HepG2 (cell line): ENCODE results near the gene PERCC1. TPM values are rescaled to one million over a fixed set of nuclear protein-coding genes. Genes with fewer than 3 reads are reported as not detected.
"Not testable (repeated sequence)": the region's sequence is repeated elsewhere in the genome, so short reads cannot be mapped to it uniquely, and the experiment has no call there.

Experiments used
- ATAC-seq: fragments of 200-7000 bp; cut with Tn5 transposase; 3 replicates; pipeline ENCODE4 v1.9.1; 2020; ENCODE audit warnings: mild to moderate bottlenecking, moderate library complexity
- BruUV-seq: library from RNA; stranded (reverse); fragments of 400-500 nt; replicated peaks from 2 replicates; lab custom pipeline; 2021; lab: Mats Ljungman, UMichigan
- CTCF ChIA-PET: fragments of 300-600 bp; formaldehyde crosslinking; extraction: SDS; loops from one replicate; lab custom pipeline; 2021; ENCODE audit warnings: low total read pairs, inconsistent platforms, low intra/inter-chr PET ratio; lab: Yijun Ruan, JAX
- POLR2A ChIA-PET: fragments of 350-600 bp; sonication (Branson Sonifier 250); formaldehyde crosslinking; loops from one replicate; lab custom pipeline; 2020; ENCODE audit warnings: antibody characterized with exemption, inconsistent platforms; lab: Yijun Ruan, JAX
- DNase-seq: peaks from one replicate; pipeline ENCODE4 v3.0.0-alpha.2; 2015; ENCODE audit warnings: low spot score
- FAIRE-seq: peaks from 3 replicates; lab custom pipeline; 2011; peaks lifted over from hg19 to GRCh38; lab: Jason Lieb, UNC
- H2AFZ ChIP-seq: one replicate; pipeline ENCODE4 v1.6.1; 2011; ENCODE audit warnings: low read length, inconsistent platforms
- H3K27ac ChIP-seq: fragments of 300-600 bp; 3 replicates; pipeline ENCODE4 v1.8.0; 2011; ENCODE audit warnings: mixed run types, mild to moderate bottlenecking, mixed read lengths, low read length, inconsistent platforms; ENCODE audit not compliant: insufficient read depth; ENCODE audit errors: extremely low read length
- H3K27me3 ChIP-seq, 2 experiments: fragments of 200-600 bp in 1 of 2; 2 replicates in 1 of 2; 3 replicates in 1 of 2; pipeline versions ENCODE4 v1.6.0 to v1.8.0; 2011; ENCODE audit warnings: low read length in 2 of 2, mild to moderate bottlenecking in 2 of 2, moderate library complexity in 2 of 2, inconsistent platforms in 1 of 2; ENCODE audit not compliant: insufficient read depth in 2 of 2, control insufficient read depth in 1 of 2
- H3K36me3 ChIP-seq, 2 experiments: fragments of 200-600 bp in 1 of 2; replicated peaks in 1 of 2; 2 replicates in 1 of 2; 3 replicates in 1 of 2; pipeline versions ENCODE4 v1.5.1 to v1.8.0; 2011; ENCODE audit warnings: low read length in 2 of 2, inconsistent platforms in 1 of 2; ENCODE audit not compliant: insufficient read depth in 2 of 2, control insufficient read depth in 1 of 2
- H3K4me1 ChIP-seq: 2 replicates; pipeline ENCODE4 v1.5.1; 2012; ENCODE audit warnings: low read length, inconsistent platforms; ENCODE audit not compliant: insufficient read depth
- H3K4me2 ChIP-seq: 2 replicates; pipeline ENCODE4 v1.6.0; 2011; ENCODE audit warnings: low read depth, low read length, inconsistent platforms
- H3K4me3 ChIP-seq, 3 experiments: fragments of 200-600 bp in 1 of 3; sonication (generic), shearing (Covaris generic) in 1 of 3; replicated peaks in 1 of 3; 2 replicates each; pipeline ENCODE4 v1.5.1; 2011 to 2016; ENCODE audit warnings: low read length in 3 of 3, inconsistent platforms in 2 of 3, low read depth in 2 of 3, mild to moderate bottlenecking in 2 of 3, control low read depth in 1 of 3, mixed read lengths in 1 of 3; ENCODE audit not compliant: insufficient read depth in 1 of 3
- H3K79me2 ChIP-seq: one replicate; pipeline ENCODE4 v1.6.1; 2011; ENCODE audit warnings: low read length, inconsistent platforms; ENCODE audit not compliant: insufficient read depth
- H3K9ac ChIP-seq: 2 replicates; pipeline ENCODE4 v1.6.0; 2011; ENCODE audit warnings: mild to moderate bottlenecking, low read depth, low read length, inconsistent platforms; ENCODE audit not compliant: insufficient read depth
- H3K9me3 ChIP-seq: 2 replicates; pipeline ENCODE4 v1.5.1; 2012; ENCODE audit warnings: mild to moderate bottlenecking, low read length
- H4K20me1 ChIP-seq: 2 replicates; pipeline ENCODE4 v1.6.0; 2011; ENCODE audit warnings: inconsistent platforms, mild to moderate bottlenecking, low read length, moderate library complexity; ENCODE audit not compliant: insufficient read depth
- FOSL1 ChIP-seq: sonication (generic); formaldehyde crosslinking; IDR thresholded peaks from 2 replicates; pipeline ENCODE4 v1.9.0; 2021; ENCODE audit warnings: missing genetic modification reagents, borderline replicate concordance
- FOSL2 ChIP-seq: sonication (generic); formaldehyde crosslinking; IDR thresholded peaks from 2 replicates; pipeline ENCODE4 v1.4.0; 2020; ENCODE audit warnings: missing genetic modification reagents
- GATAD1 ChIP-seq: IDR thresholded peaks from 2 replicates; pipeline ENCODE4 v1.6.1; 2016; ENCODE audit warnings: missing genetic modification reagents, missing compliant biosample characterization
- WGBS: methylation state at CpG from one replicate; pipeline ENCODE4 v1.1.6; 2017; ENCODE audit warnings: low lambda C conversion rate; 5-methylcytosine and 5-hydroxymethylcytosine counted together
- in situ Hi-C: cut with HindIII; loops from 2 replicates; pipeline ENCODE4 v1.10.0; 2017; ENCODE audit warnings: low pct_unique_long_range_greater_than_20kb; ENCODE audit not compliant: extremely low pct_ligation_motif_present
- intact Hi-C: fragments of 100-400 bp; cut with micrococcal nuclease; formaldehyde crosslinking; loops from one replicate; pipeline ENCODE4 v1.10.0; 2022; ENCODE audit not compliant: unreplicated experiment
- polyA plus RNA-seq, 8 experiments: library from polyadenylated mRNA; depleted of rRNA in 3 of 8; stranded (reverse) in 7 of 8; unstranded in 1 of 8; fragments of >200 nt; fragmentation: Illumina TruSeq in 4 of 8; extraction: Trizol in 4 of 8; gene quantifications; 2 replicates each; pipeline versions ENCODE4 v1.2.1 to v1.2.3, GENCODE V29; 2011 to 2016; ENCODE audit warnings: low read depth in 4 of 8, missing spikeins in 1 of 8, mixed read lengths in 1 of 8; ENCODE audit not compliant: insufficient read depth in 1 of 8
- total RNA-seq, 5 experiments: library from RNA; depleted of rRNA; stranded (reverse); fragments of >200 nt; fragmentation: Illumina TruSeq; extraction: Trizol; gene quantifications; 2 replicates each; pipeline ENCODE4 v1.2.3, GENCODE V29; 2016; ENCODE audit warnings: low read depth in 1 of 5
- TF ChIP-seq, protein P1 (sequence below): sonication (generic); formaldehyde crosslinking; IDR thresholded peaks from 2 replicates; pipeline ENCODE4 v1.4.0; 2020; ENCODE audit warnings: missing genetic modification reagents
- TF ChIP-seq, protein P2 (sequence below), 2 experiments: fragments of 450-650 bp in 1 of 2; sonication (generic) in 1 of 2; formaldehyde crosslinking in 1 of 2; IDR thresholded peaks; 2 replicates each; pipeline versions ENCODE4 v1.6.1 to v1.8.0; 2016 to 2022; ENCODE audit warnings: antibody characterized with exemption in 1 of 2, mild to moderate bottlenecking in 1 of 2, missing genetic modification reagents in 1 of 2

The PERCC1 gene
- total and polyA plus RNA-seq, 2 of the 13 experiments (the other 11 are each of a cell fraction or from before 2014, with no cell fraction given) = 0.15 TPM; not detected in 1

DNA sequence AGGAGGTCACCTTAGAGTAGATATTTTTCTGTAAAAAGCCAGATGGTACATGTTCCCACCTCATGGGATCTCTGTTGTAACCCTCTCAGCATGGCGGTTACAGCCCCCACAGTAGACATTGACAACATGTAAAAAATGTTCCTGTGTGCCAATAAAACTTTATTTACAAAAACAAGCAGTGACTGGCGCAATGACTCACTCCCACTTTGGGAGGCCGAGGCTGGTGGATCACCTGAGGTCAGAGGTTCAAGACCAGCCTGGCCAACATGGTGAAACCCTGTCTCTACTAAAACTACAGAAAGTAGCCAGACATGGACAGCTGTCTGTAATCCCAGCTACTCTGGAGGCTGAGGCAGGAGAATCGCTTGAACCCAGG lies 8.8 kb downstream of the PERCC1 start:
- WGBS = 62% methylated on average over 4 of the region's 4 CpGs
- BruUV-seq, H4K20me1 ChIP-seq, CTCF ChIA-PET, H3K27ac ChIP-seq, intact Hi-C loops, H3K36me3 ChIP-seq, DNase-seq, H3K9ac ChIP-seq, ATAC-seq, in situ Hi-C loops: not testable (repeated sequence)
- POLR2A ChIA-PET = interaction anchor here (2.6 kb wide), 1 partner anchor 19 kb away, joined by 19 read pairs; the partner anchor contains the start of gene UQCC4
- H3K4me3 ChIP-seq = peak overlapping the region in 1 of 3 experiments; percentile 65; a peak in 2 of 6 replicates
- H3K4me1 ChIP-seq = peaks cover 59% of the 10 kb centered on the region
- H3K4me2 ChIP-seq = peak overlapping the region; percentile 75
- peaks cover 6 to 22% of the 10 kb centered on the region in 2 experiments; a peak in 4 of 5 replicates for H3K27me3 ChIP-seq
- TF ChIP-seq FOSL1 = 0 out of 2 replicates have a peak, but pooled peaks have one; percentile 34
- TF ChIP-seq, protein P1, sequence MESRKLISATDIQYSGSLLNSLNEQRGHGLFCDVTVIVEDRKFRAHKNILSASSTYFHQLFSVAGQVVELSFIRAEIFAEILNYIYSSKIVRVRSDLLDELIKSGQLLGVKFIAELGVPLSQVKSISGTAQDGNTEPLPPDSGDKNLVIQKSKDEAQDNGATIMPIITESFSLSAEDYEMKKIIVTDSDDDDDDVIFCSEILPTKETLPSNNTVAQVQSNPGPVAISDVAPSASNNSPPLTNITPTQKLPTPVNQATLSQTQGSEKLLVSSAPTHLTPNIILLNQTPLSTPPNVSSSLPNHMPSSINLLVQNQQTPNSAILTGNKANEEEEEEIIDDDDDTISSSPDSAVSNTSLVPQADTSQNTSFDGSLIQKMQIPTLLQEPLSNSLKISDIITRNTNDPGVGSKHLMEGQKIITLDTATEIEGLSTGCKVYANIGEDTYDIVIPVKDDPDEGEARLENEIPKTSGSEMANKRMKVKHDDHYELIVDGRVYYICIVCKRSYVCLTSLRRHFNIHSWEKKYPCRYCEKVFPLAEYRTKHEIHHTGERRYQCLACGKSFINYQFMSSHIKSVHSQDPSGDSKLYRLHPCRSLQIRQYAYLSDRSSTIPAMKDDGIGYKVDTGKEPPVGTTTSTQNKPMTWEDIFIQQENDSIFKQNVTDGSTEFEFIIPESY (CRISPR knock-in tag) = peak; percentile 72; the same call in 1 of the 2 replicates
- TF ChIP-seq, protein P2, sequence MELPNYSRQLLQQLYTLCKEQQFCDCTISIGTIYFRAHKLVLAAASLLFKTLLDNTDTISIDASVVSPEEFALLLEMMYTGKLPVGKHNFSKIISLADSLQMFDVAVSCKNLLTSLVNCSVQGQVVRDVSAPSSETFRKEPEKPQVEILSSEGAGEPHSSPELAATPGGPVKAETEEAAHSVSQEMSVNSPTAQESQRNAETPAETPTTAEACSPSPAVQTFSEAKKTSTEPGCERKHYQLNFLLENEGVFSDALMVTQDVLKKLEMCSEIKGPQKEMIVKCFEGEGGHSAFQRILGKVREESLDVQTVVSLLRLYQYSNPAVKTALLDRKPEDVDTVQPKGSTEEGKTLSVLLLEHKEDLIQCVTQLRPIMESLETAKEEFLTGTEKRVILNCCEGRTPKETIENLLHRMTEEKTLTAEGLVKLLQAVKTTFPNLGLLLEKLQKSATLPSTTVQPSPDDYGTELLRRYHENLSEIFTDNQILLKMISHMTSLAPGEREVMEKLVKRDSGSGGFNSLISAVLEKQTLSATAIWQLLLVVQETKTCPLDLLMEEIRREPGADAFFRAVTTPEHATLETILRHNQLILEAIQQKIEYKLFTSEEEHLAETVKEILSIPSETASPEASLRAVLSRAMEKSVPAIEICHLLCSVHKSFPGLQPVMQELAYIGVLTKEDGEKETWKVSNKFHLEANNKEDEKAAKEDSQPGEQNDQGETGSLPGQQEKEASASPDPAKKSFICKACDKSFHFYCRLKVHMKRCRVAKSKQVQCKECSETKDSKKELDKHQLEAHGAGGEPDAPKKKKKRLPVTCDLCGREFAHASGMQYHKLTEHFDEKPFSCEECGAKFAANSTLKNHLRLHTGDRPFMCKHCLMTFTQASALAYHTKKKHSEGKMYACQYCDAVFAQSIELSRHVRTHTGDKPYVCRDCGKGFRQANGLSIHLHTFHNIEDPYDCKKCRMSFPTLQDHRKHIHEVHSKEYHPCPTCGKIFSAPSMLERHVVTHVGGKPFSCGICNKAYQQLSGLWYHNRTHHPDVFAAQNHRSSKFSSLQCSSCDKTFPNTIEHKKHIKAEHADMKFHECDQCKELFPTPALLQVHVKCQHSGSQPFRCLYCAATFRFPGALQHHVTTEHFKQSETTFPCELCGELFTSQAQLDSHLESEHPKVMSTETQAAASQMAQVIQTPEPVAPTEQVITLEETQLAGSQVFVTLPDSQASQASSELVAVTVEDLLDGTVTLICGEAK (IDR thresholded peaks at IDR 0.05) = peak; percentile 97
- TF ChIP-seq, protein P2 (CRISPR knock-in tag; IDR thresholded peaks at IDR 0.05) = peak; percentile 100
- peak; percentile 78 for TF ChIP-seq FOSL2 (CRISPR knock-in tag)
- 0 out of 2 replicates have a peak, but pooled peaks have one; percentile 19 for TF ChIP-seq GATAD1 (CRISPR knock-in tag)
- TF ChIP-seq, all 625 proteins: peak for 5; not testable (repeated sequence) for 620
- not testable (repeated sequence) for H3K79me2 ChIP-seq, H3K9me3 ChIP-seq, FAIRE-seq, H2AFZ ChIP-seq
